ENCODE data around the gene ERC2.

Gene ERC2

GRCh38 chr3:55813268-55814097 is 654.8 kb downstream of the ERC2 start:
- H3K27me3 ChIP-seq (ENCODE audit: insufficient read depth, low read length), result no peaks in the 10 kb centered on the region
- no peaks in the 10 kb centered on the region for H3K79me2 ChIP-seq (ENCODE audit: control insufficient read depth, insufficient read depth, low read length, unreplicated experiment)
- H2AFZ ChIP-seq (ENCODE audit: low read length, unreplicated experiment), result no peak overlapping the region
- no peak overlapping the region for H3K4me3 ChIP-seq (ENCODE audit: low read depth, low read length)
- no peak overlapping the region for H3K27ac ChIP-seq (ENCODE audit: low read depth, low read length)
- no peaks in the 10 kb centered on the region for H3K4me1 ChIP-seq (ENCODE audit: control insufficient read depth, insufficient read depth, low read length, unreplicated experiment)
- H3K36me3 ChIP-seq (ENCODE audit: insufficient read depth, low read length), result no peaks in the 10 kb centered on the region

DNA sequence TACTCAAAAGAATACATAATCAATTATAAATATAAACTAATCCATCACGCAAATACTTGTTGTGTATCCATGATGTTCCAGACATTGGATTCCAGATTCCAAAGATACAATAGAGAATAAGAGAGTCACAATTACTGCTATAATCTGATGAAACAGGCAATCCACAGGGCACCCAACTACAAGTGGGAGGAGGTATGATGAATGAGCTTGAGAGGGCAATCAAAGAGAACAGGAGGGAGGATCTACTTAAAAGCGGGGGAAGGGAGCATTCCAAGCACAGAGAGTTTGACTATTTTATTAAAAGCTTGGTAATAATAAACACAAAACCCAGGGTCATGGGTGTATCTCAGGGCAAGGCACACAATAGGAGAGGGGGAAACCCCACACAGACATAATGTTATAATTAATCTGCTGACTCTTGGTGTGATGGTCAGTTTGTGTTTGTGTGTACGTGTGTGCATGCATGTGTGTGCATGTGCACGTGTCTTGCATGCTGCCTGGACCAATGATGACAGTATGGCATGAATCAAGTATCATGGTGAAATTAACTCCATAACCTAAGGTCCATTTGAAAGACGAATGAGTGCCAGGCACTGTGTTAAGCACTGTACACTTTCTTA is 655.8 kb downstream of the ERC2 start:
- no peak overlapping the region for H2AFZ ChIP-seq (ENCODE audit: low read length, unreplicated experiment)
- H3K27ac ChIP-seq (ENCODE audit: low read depth, low read length), result no peak overlapping the region
- no peak overlapping the region for H3K4me3 ChIP-seq (ENCODE audit: low read depth, low read length)
- no peaks in the 10 kb centered on the region for H3K4me1 ChIP-seq (ENCODE audit: control insufficient read depth, insufficient read depth, low read length, unreplicated experiment)
- no peaks in the 10 kb centered on the region for H3K79me2 ChIP-seq (ENCODE audit: control insufficient read depth, insufficient read depth, low read length, unreplicated experiment)
- no peaks in the 10 kb centered on the region for H3K27me3 ChIP-seq (ENCODE audit: insufficient read depth, low read length)
- H3K36me3 ChIP-seq (ENCODE audit: insufficient read depth, low read length), result no peaks in the 10 kb centered on the region

- Histone ChIP-seq H3K4me1 (ENCODE audit: control insufficient read depth, insufficient read depth, low read length, unreplicated experiment) (no peaks in the 10 kb centered on the region), H3K27me3 (ENCODE audit: insufficient read depth, low read length) (no peaks in the 10 kb centered on the region), H3K27ac (ENCODE audit: low read depth, low read length) (no peak overlapping the region)
Observed at GRCh38 chr3:55807210-55807609, 661.1 kb downstream of the ERC2 start.

DNA sequence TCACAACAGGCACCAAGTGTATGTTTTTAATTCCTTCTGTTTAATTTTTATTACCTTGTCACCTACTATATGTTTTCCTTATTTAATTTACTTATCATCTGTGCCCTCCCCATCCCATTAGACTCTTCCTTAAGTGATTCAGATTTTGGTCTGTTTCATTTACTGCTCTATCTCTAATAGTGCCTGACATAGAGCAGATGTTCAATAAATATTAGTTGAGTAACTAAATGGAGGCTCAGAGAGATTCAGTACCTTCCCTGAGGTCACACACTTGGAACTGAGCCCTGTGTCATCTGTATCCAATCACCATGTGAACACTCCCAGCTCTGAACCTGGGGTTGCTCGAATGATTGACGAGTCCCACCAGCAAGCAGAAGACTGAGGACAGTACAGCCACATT is 663.1 kb downstream of the ERC2 start:
- H3K27me3 ChIP-seq (ENCODE audit: insufficient read depth, low read length), result no peaks in the 10 kb centered on the region
- H2AFZ ChIP-seq (ENCODE audit: low read length, unreplicated experiment), result no peak overlapping the region
- no peaks in the 10 kb centered on the region for H3K79me2 ChIP-seq (ENCODE audit: control insufficient read depth, insufficient read depth, low read length, unreplicated experiment)
- H3K27ac ChIP-seq (ENCODE audit: low read depth, low read length), result no peak overlapping the region
- no peak overlapping the region for H3K4me3 ChIP-seq (ENCODE audit: low read depth, low read length)
- H3K4me1 ChIP-seq (ENCODE audit: control insufficient read depth, insufficient read depth, low read length, unreplicated experiment), result no peaks in the 10 kb centered on the region
- no peaks in the 10 kb centered on the region for H3K36me3 ChIP-seq (ENCODE audit: insufficient read depth, low read length)

More at GRCh38 chr3:55807210-55807609, 661.1 kb downstream of the ERC2 start:
- Histone ChIP-seq H3K36me3 (ENCODE audit: insufficient read depth, low read length) (no peaks in the 10 kb centered on the region), H2AFZ (ENCODE audit: low read length, unreplicated experiment) (no peak overlapping the region), H3K79me2 (ENCODE audit: control insufficient read depth, insufficient read depth, low read length, unreplicated experiment) (no peaks in the 10 kb centered on the region), H3K4me3 (ENCODE audit: low read depth, low read length) (no peak overlapping the region)

DNA sequence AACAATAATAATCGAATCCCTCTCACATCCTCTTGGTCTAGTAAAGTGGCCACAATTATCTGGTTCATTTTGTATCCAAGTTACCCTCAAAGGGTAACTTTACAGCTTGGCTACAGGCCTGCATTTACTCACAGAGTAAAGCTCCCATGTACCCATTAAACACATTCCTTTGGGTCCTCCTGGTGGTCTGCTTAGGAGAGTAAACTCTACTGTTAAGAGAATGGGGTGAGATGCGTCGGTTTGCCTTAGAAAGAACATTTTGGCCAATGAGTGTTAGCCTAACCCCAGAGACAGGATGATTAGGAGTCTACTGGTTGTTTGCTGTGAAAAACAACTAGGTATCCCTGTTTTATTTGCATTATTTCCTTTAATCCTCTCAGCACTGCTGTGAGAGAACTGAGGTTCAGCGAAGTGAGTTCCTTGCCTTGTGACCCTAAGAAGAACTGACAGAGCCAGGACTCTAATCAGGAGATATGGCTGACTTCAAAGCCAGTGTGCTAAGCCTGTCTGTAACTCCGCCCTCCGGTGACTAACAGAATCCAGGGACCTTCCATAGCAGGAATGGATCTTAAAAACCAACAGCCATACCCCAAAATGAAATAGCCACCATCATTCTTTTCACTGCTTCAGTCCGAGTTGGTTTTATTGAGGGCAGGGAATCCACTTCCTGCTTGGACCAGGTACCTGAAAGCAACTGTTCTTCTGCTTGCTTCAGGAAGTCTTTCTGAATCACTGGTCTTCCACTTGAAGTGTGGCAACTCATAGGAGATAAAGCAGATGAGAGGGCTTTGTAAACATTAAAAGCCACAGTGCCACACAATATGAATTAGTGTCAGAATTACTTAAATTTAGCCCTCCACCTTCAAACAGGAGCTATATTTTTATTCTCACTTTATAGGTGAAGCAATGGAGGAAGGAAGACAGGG is 663.8 kb downstream of the ERC2 start:
- Histone ChIP-seq H3K27ac (ENCODE audit: low read depth, low read length) (no peak overlapping the region), H3K79me2 (ENCODE audit: control insufficient read depth, insufficient read depth, low read length, unreplicated experiment) (no peaks in the 10 kb centered on the region), H3K4me3 (ENCODE audit: low read depth, low read length) (no peak overlapping the region), H2AFZ (ENCODE audit: low read length, unreplicated experiment) (no peak overlapping the region), H3K27me3 (ENCODE audit: insufficient read depth, low read length) (no peaks in the 10 kb centered on the region), H3K4me1 (ENCODE audit: control insufficient read depth, insufficient read depth, low read length, unreplicated experiment) (no peaks in the 10 kb centered on the region), H3K36me3 (ENCODE audit: insufficient read depth, low read length) (no peaks in the 10 kb centered on the region)

- no peak overlapping the region for H2AFZ ChIP-seq (ENCODE audit: low read length, unreplicated experiment)
- no peaks in the 10 kb centered on the region for H3K4me1 ChIP-seq (ENCODE audit: control insufficient read depth, insufficient read depth, low read length, unreplicated experiment)
- no peaks in the 10 kb centered on the region for H3K79me2 ChIP-seq (ENCODE audit: control insufficient read depth, insufficient read depth, low read length, unreplicated experiment)
- no peaks in the 10 kb centered on the region for H3K36me3 ChIP-seq (ENCODE audit: insufficient read depth, low read length)
- no peak overlapping the region for H3K27ac ChIP-seq (ENCODE audit: low read depth, low read length)
- no peak overlapping the region for H3K4me3 ChIP-seq (ENCODE audit: low read depth, low read length)
- H3K27me3 ChIP-seq (ENCODE audit: insufficient read depth, low read length), result no peaks in the 10 kb centered on the region
Observed at GRCh38 chr3:55802816-55803215, 665.5 kb downstream of the ERC2 start.

- Histone ChIP-seq H2AFZ (ENCODE audit: low read length, unreplicated experiment) (no peak overlapping the region), H3K79me2 (ENCODE audit: control insufficient read depth, insufficient read depth, low read length, unreplicated experiment) (no peaks in the 10 kb centered on the region), H3K27me3 (ENCODE audit: insufficient read depth, low read length) (no peaks in the 10 kb centered on the region), H3K27ac (ENCODE audit: low read depth, low read length) (no peak overlapping the region), H3K4me1 (ENCODE audit: control insufficient read depth, insufficient read depth, low read length, unreplicated experiment) (no peaks in the 10 kb centered on the region), H3K36me3 (ENCODE audit: insufficient read depth, low read length) (no peaks in the 10 kb centered on the region), H3K4me3 (ENCODE audit: low read depth, low read length) (no peak overlapping the region)
Observed at GRCh38 chr3:55801676-55802075, 666.6 kb downstream of the ERC2 start.

DNA sequence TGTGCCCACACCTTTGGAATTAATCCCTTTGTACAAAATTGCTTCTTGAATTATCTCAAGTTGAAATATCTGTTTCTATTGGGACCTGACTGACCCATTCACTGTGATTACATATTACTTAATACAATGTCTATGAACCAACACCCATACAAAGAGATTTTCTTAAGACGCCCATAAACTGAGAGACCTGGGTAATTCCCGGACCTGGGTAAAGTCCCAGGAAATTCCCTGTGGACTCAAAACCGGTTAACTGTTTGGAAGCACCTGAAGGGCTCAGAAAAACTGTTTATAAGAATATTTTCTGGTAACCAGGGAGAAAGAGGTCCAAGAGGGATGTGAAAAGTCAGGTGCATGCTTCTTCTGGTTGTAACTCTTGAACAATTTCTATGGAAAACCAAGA is 667.2 kb downstream of the ERC2 start:
- H2AFZ ChIP-seq (ENCODE audit: low read length, unreplicated experiment), result no peak overlapping the region
- H3K4me1 ChIP-seq (ENCODE audit: control insufficient read depth, insufficient read depth, low read length, unreplicated experiment), result no peaks in the 10 kb centered on the region

GRCh38 chr3:55797775-55798174 is 670.5 kb downstream of the ERC2 start:
- Histone ChIP-seq H3K36me3 (ENCODE audit: insufficient read depth, low read length) (no peaks in the 10 kb centered on the region), H3K27ac (ENCODE audit: low read depth, low read length) (no peak overlapping the region), H3K4me1 (ENCODE audit: control insufficient read depth, insufficient read depth, low read length, unreplicated experiment) (no peaks in the 10 kb centered on the region), H3K27me3 (ENCODE audit: insufficient read depth, low read length) (no peaks in the 10 kb centered on the region), H3K79me2 (ENCODE audit: control insufficient read depth, insufficient read depth, low read length, unreplicated experiment) (no peaks in the 10 kb centered on the region), H3K4me3 (ENCODE audit: low read depth, low read length) (no peak overlapping the region), H2AFZ (ENCODE audit: low read length, unreplicated experiment) (no peak overlapping the region)

More for the DNA sequence above, 667.2 kb downstream of the ERC2 start:
- Histone ChIP-seq H3K79me2 (ENCODE audit: control insufficient read depth, insufficient read depth, low read length, unreplicated experiment) (no peaks in the 10 kb centered on the region), H3K27me3 (ENCODE audit: insufficient read depth, low read length) (no peaks in the 10 kb centered on the region), H3K36me3 (ENCODE audit: insufficient read depth, low read length) (no peaks in the 10 kb centered on the region), H3K27ac (ENCODE audit: low read depth, low read length) (no peak overlapping the region), H3K4me3 (ENCODE audit: low read depth, low read length) (no peak overlapping the region)

- Histone ChIP-seq H3K36me3 (ENCODE audit: insufficient read depth, low read length) (no peaks in the 10 kb centered on the region), H2AFZ (ENCODE audit: low read length, unreplicated experiment) (no peak overlapping the region)
Observed at GRCh38 chr3:55797084-55797483, 671.2 kb downstream of the ERC2 start.

More at GRCh38 chr3:55797084-55797483, 671.2 kb downstream of the ERC2 start:
- Histone ChIP-seq H3K27me3 (ENCODE audit: insufficient read depth, low read length) (no peaks in the 10 kb centered on the region), H3K4me3 (ENCODE audit: low read depth, low read length) (no peak overlapping the region), H3K4me1 (ENCODE audit: control insufficient read depth, insufficient read depth, low read length, unreplicated experiment) (no peaks in the 10 kb centered on the region), H3K27ac (ENCODE audit: low read depth, low read length) (no peak overlapping the region), H3K79me2 (ENCODE audit: control insufficient read depth, insufficient read depth, low read length, unreplicated experiment) (no peaks in the 10 kb centered on the region)
